Peyer's patch (tissue), 4 donors: ENCODE measurements around the gene SYT6.
"Not testable (repeated sequence)": the region's sequence is repeated elsewhere in the genome, so short reads cannot be mapped to it uniquely, and the experiment has no call there.

Source experiments
- CTCF ChIP-seq, 6 experiments: fragments of 450-650 bp in 4 of 6; fragments of 200-600 bp in 2 of 6; sonication (generic) in 1 of 6; IDR thresholded peaks; one replicate each; pipeline ENCODE4 v1.5.1; 2017 to 2019; ENCODE audit warnings: antibody characterized with exemption in 6 of 6, mild to moderate bottlenecking in 3 of 6, moderate library complexity in 1 of 6
- POLR2A ChIP-seq, 2 donors: fragments of 450-650 bp; IDR thresholded peaks; one replicate each; pipeline ENCODE4 v1.5.1; 2017; ENCODE audit warnings: antibody characterized with exemption in 2 of 2, mild to moderate bottlenecking in 2 of 2, moderate library complexity in 2 of 2

DNA sequence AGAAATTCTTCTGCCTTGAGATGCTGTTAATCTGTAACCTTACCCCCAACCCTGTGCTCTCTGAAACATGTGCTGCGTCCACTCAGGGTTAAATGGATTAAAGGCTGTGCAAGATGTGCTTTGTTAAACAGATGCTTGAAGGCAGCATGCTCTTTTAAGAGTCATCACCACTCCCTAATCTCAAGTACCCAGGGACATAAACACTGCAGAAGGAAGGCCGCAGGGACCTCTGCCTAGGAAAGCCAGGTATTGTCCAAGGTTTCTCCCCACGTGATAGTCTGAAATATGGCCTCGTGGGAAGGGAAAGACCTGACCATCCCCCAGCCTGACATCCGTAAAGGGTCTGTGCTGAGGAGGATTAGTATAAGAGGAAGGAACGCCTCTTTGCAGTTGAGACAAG lies 95.4 kb downstream of the SYT6 start:
- not testable (repeated sequence) for TF ChIP-seq CTCF, POLR2A (IDR thresholded peaks at IDR 0.05)
